HCT116 (cell line): ENCODE data around the gene RASAL2.

ENCODE experiments used
- CEBPB ChIP-seq: IDR thresholded peaks from 2 replicates; pipeline ENCODE4 v1.6.1; 2012; ENCODE audit warnings: low read depth
- EGR1 ChIP-seq: IDR thresholded peaks from 2 replicates; pipeline ENCODE4 v1.6.1; 2012; ENCODE audit warnings: low read depth
- EZH2phosphoT487 ChIP-seq: fragments of 200-600 bp; IDR thresholded peaks from 2 replicates; pipeline ENCODE4 v1.6.1; 2018; ENCODE audit warnings: antibody characterized with exemption, borderline replicate concordance
- JUND ChIP-seq: IDR thresholded peaks from 2 replicates; pipeline ENCODE4 v1.6.1; 2012
- POLR2A ChIP-seq: IDR thresholded peaks from 2 replicates; pipeline ENCODE4 v1.7.0; 2011; ENCODE audit warnings: borderline replicate concordance; ENCODE audit not compliant: insufficient read depth, insufficient read length; ENCODE audit errors: extremely low read depth
- POLR2AphosphoS5 ChIP-seq: IDR thresholded peaks from 2 replicates; pipeline ENCODE4 v1.6.1; 2011; ENCODE audit warnings: mild to moderate bottlenecking, low read depth, low read length, moderate library complexity
- SIN3A ChIP-seq: IDR thresholded peaks from 2 replicates; pipeline ENCODE4 v1.6.1; 2012; ENCODE audit warnings: low read depth
- YY1 ChIP-seq: IDR thresholded peaks from 2 replicates; pipeline ENCODE4 v1.6.1; 2011; ENCODE audit warnings: low read length, low read depth, moderate library complexity, mild to moderate bottlenecking; ENCODE audit not compliant: insufficient replicate concordance; ENCODE audit errors: extremely low read depth
- TF ChIP-seq, protein P1 (sequence below), 3 experiments: fragments of 200-600 bp in 1 of 3; sonication (generic) in 1 of 3; IDR thresholded peaks in 2 of 3; conservative IDR thresholded peaks in 1 of 3; 2 replicates each; pipeline ENCODE4 v1.5.1; 2012 to 2017; ENCODE audit warnings: low read depth in 2 of 3, low read length in 2 of 3, antibody characterized with exemption in 1 of 3, borderline replicate concordance in 1 of 3, control low read depth in 1 of 3, mild to moderate bottlenecking in 1 of 3, mixed read lengths in 1 of 3, mixed run types in 1 of 3, moderate library complexity in 1 of 3; ENCODE audit not compliant: insufficient read depth in 1 of 3
- TF ChIP-seq, protein P2 (sequence below): IDR thresholded peaks from 2 replicates; pipeline ENCODE4 v1.6.1; 2011; ENCODE audit warnings: mild to moderate bottlenecking, low read length, moderate library complexity; ENCODE audit not compliant: insufficient replicate concordance; ENCODE audit errors: extremely low read depth

DNA sequence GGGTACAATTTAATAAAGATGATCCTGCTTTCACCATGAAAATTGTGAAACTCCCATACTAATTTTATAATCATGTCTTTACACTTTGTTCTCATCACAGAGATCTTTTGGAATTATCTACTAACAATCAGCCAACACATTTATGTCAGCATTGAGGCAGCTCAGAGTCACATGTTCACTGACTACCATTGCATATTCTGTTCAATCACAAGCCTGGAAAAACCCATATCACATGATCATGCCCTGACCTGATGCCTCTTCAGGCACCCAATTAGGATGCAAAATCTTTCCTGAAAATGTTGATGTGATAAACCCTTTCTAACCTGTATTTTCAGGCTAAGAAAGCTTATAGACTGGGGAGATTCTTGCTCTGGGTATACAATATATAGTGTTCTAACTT is 21.6 kb upstream of the RASAL2 start:
- TF ChIP-seq, protein P1, sequence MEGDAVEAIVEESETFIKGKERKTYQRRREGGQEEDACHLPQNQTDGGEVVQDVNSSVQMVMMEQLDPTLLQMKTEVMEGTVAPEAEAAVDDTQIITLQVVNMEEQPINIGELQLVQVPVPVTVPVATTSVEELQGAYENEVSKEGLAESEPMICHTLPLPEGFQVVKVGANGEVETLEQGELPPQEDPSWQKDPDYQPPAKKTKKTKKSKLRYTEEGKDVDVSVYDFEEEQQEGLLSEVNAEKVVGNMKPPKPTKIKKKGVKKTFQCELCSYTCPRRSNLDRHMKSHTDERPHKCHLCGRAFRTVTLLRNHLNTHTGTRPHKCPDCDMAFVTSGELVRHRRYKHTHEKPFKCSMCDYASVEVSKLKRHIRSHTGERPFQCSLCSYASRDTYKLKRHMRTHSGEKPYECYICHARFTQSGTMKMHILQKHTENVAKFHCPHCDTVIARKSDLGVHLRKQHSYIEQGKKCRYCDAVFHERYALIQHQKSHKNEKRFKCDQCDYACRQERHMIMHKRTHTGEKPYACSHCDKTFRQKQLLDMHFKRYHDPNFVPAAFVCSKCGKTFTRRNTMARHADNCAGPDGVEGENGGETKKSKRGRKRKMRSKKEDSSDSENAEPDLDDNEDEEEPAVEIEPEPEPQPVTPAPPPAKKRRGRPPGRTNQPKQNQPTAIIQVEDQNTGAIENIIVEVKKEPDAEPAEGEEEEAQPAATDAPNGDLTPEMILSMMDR (IDR thresholded peaks at IDR 0.05 in 2 of 3, conservative IDR thresholded peaks at IDR 0.05 in 1 of 3; ENCODE audit: borderline replicate concordance in 1 of 3, insufficient read depth in 1 of 3, low read depth in 2 of 3, low read length in 2 of 3): no peak
- TF ChIP-seq EZH2phosphoT487: no peak
- no peak for TF ChIP-seq EGR1
- no peak for TF ChIP-seq JUND
- TF ChIP-seq YY1: no peak
- TF ChIP-seq POLR2A: no peak
- no peak for TF ChIP-seq CEBPB
- TF ChIP-seq POLR2AphosphoS5: no peak
- TF ChIP-seq, protein P2, sequence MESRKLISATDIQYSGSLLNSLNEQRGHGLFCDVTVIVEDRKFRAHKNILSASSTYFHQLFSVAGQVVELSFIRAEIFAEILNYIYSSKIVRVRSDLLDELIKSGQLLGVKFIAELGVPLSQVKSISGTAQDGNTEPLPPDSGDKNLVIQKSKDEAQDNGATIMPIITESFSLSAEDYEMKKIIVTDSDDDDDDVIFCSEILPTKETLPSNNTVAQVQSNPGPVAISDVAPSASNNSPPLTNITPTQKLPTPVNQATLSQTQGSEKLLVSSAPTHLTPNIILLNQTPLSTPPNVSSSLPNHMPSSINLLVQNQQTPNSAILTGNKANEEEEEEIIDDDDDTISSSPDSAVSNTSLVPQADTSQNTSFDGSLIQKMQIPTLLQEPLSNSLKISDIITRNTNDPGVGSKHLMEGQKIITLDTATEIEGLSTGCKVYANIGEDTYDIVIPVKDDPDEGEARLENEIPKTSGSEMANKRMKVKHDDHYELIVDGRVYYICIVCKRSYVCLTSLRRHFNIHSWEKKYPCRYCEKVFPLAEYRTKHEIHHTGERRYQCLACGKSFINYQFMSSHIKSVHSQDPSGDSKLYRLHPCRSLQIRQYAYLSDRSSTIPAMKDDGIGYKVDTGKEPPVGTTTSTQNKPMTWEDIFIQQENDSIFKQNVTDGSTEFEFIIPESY: no peak
- no peak for TF ChIP-seq SIN3A
